ENCODE results near the gene RPL36. TPM values are rescaled to one million over a fixed set of nuclear protein-coding genes. Genes with fewer than 3 reads are reported as not detected.

Gene RPL36
- total RNA-seq, 1 donor from 2014 or later: 1,016 TPM

DNA sequence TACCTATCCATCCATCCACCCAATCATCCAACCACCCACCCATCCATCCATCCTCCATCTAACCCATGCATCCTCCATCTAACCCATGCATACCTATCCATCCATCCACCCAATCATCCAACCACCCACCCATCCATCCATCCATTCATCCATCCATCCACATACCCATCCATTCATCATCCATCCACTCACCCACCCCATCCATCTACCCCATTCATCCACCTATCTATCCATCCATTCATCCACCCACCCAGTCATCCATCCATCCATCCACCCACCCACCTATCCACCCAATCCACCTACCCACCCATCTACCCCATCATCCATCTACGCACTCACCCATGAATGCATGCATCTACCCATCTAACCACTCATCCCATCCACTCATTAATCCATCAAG is 16.3 kb upstream of the RPL36 start:
- Mint-ChIP-seq H3K4me3 (no peak overlapping the region), H3K36me3 (no peaks in the 10 kb centered on the region), H3K27ac (no peak overlapping the region), H3K4me1 (ENCODE audit: unreplicated experiment) (no peaks in the 10 kb centered on the region), H3K27me3 (no peaks in the 10 kb centered on the region), H3K9me3 (no peaks in the 10 kb centered on the region)
- TF ChIP-seq CTCF (conservative IDR thresholded peaks at IDR 0.05): no peak
- DNase-seq (ENCODE audit: extremely low spot score, unreplicated experiment): no peak

DNA sequence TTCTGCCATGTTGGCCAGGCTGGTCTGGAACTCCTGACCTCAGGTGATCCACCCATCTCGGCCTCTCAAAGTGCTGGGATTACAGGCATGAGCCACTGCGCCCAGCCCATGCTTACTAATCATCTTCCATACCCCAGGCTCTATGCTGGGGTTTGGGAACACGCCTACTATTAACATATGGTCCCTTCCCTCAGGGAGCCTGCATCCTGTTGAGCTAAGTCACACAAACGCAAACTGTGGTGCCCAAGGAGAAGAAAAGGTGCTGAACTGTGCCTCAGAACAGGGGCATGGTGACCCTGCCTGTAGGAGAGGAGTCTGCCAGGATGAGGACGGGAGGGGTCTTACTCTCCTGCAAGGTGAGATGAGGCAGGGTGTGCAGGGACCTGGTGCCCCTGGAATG is 15.4 kb upstream of the RPL36 start:
- Mint-ChIP-seq H3K9me3 (no peaks in the 10 kb centered on the region), H3K27ac (no peak overlapping the region), H3K4me3 (no peak overlapping the region)

DNA sequence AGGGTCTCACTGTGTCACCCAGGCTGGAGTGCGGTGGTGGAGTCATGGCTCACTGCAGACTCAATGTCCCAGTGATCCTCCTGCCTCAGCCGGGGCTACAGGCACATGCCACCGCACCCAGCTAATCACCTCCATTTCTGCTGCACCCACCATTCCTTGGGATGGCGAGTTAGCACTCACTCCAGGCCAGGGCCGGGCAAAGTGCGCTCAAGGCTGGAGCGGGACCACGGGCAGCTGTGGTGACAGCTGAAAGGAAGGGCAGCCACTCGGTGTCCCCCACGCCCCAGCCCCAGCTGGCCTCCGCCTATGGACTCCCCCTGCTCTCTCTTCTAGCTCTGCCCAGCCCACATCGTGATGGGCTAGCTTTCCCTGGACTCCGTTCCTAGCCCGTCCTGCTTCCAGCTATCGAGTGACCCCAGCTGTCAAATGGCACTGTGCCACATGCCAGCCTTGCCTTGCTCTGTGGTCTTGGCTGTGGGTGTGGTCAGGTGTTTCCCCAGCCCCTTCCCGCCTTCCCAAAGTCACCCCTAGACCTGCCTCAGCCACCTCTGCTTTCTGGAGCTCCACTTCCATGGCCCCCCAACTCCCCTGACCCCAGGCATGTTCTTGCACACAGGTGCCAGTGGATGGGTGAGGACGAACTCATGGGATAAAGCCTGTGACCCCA is 13.9 kb upstream of the RPL36 start:
- Mint-ChIP-seq H3K27ac (no peak overlapping the region), H3K36me3 (no peaks in the 10 kb centered on the region), H3K4me1 (ENCODE audit: unreplicated experiment) (peaks cover under 1% of the 10 kb centered on the region)

More for the DNA sequence above, 15.4 kb upstream of the RPL36 start:
- no peaks in the 10 kb centered on the region for H3K36me3 Mint-ChIP-seq
- no peaks in the 10 kb centered on the region for H3K4me1 Mint-ChIP-seq (ENCODE audit: unreplicated experiment)
- no peak for TF ChIP-seq CTCF (conservative IDR thresholded peaks at IDR 0.05)
- no peak for DNase-seq (ENCODE audit: extremely low spot score, unreplicated experiment)
- H3K27me3 Mint-ChIP-seq: no peaks in the 10 kb centered on the region

GRCh38 chr19:5676772-5677105 is 13.4 kb upstream of the RPL36 start:
- H3K4me3 Mint-ChIP-seq: no peak overlapping the region
- TF ChIP-seq CTCF (conservative IDR thresholded peaks at IDR 0.05): no peak
- peaks cover 5% of the 10 kb centered on the region for H3K4me1 Mint-ChIP-seq (ENCODE audit: unreplicated experiment)
- peaks cover 3% of the 10 kb centered on the region for H3K27me3 Mint-ChIP-seq
- H3K9me3 Mint-ChIP-seq: no peaks in the 10 kb centered on the region
- no peak for DNase-seq (ENCODE audit: extremely low spot score, unreplicated experiment)
- H3K27ac Mint-ChIP-seq: no peak overlapping the region
- H3K36me3 Mint-ChIP-seq: no peaks in the 10 kb centered on the region

More for the DNA sequence above, 13.9 kb upstream of the RPL36 start:
- TF ChIP-seq CTCF (conservative IDR thresholded peaks at IDR 0.05): no peak
- H3K4me3 Mint-ChIP-seq: no peak overlapping the region
- no peak for DNase-seq (ENCODE audit: extremely low spot score, unreplicated experiment)
- H3K27me3 Mint-ChIP-seq: peaks cover 3% of the 10 kb centered on the region
- no peaks in the 10 kb centered on the region for H3K9me3 Mint-ChIP-seq

DNA sequence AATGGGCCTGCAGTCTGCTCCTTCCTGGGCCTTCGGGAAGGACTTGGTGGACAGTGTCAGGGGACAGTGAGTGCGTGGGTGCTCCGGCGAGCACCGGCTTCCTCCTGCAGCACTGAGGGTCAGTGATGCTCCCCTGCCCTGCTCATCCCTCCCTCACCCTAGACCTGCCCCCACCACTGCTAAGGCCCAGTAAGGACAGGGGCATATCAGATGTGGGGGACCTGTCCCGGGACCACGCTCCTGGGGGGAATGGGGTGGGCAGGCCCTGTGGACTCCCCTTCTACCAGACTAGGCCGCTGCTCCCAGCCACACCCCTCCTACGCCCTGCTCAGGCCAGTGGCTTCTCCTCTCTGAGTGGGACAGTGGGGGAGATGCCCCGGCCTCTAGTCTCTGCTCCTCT is 13.0 kb upstream of the RPL36 start:
- Mint-ChIP-seq H3K27me3 (peaks cover 3% of the 10 kb centered on the region), H3K4me3 (no peak overlapping the region), H3K9me3 (no peaks in the 10 kb centered on the region), H3K4me1 (ENCODE audit: unreplicated experiment) (peaks cover 9% of the 10 kb centered on the region), H3K36me3 (no peaks in the 10 kb centered on the region), H3K27ac (no peak overlapping the region)
- DNase-seq (ENCODE audit: extremely low spot score, unreplicated experiment): no peak
- TF ChIP-seq CTCF (conservative IDR thresholded peaks at IDR 0.05): no peak

- Mint-ChIP-seq H3K27me3 (peaks cover 3% of the 10 kb centered on the region), H3K4me1 (ENCODE audit: unreplicated experiment) (peaks cover 9% of the 10 kb centered on the region), H3K36me3 (no peaks in the 10 kb centered on the region), H3K9me3 (no peaks in the 10 kb centered on the region), H3K4me3 (no peak overlapping the region), H3K27ac (no peak overlapping the region)
- no peak for DNase-seq (ENCODE audit: extremely low spot score, unreplicated experiment)
- TF ChIP-seq CTCF (conservative IDR thresholded peaks at IDR 0.05): no peak
Observed at GRCh38 chr19:5677580-5677979, 12.5 kb upstream of the RPL36 start.

Data from type B pancreatic cell (in vitro differentiated cells).